ENCODE measurements around the gene TMEM126A.
A peak's percentile ranks its signal among the peaks of the same experiment; 100 is the strongest.
"Not testable (repeated sequence)": the region's sequence is repeated elsewhere in the genome, so short reads cannot be mapped to it uniquely, and the experiment has no call there.

The TMEM126A gene

DNA sequence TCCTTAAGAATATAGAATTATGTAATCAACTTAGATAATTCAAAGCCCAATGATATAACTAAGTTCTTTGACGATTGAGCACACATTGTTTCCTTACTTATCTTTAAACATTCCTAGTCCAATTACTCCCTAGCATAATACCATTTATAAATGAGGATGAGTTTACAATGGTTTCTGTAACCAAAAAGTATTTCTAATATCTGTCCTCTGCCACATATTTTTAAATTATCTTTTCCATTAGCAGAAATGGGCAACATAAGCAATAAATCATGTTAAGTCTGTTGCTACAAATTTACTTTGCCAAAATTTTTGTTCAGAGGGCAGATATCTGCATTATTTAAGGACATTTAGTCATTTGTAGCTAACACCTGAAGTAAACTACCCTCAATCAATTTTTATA is 10.4 kb downstream of the TMEM126A start:
- Histone ChIP-seq H3K27me3 (ENCODE audit: control insufficient read depth, insufficient read depth, low read length) (no peaks in the 10 kb centered on the region), H3K4me3 (ENCODE audit: low read depth, low read length) (no peak overlapping the region), H3K9ac (ENCODE audit: low read length) (no peak overlapping the region), H3K36me3 (ENCODE audit: control insufficient read depth, insufficient read depth, low read length) (peaks cover 83% of the 10 kb centered on the region), H3K4me1 (ENCODE audit: control insufficient read depth, insufficient read depth, low read length) (0 out of 2 replicates have a peak, but pooled peaks cover 7% of the 10 kb centered on the region), H3K9me3 (ENCODE audit: control insufficient read depth, insufficient read depth, low read depth, low read length) (no peaks in the 10 kb centered on the region), H3K27ac (ENCODE audit: low read depth, low read length) (no peak overlapping the region)

DNA sequence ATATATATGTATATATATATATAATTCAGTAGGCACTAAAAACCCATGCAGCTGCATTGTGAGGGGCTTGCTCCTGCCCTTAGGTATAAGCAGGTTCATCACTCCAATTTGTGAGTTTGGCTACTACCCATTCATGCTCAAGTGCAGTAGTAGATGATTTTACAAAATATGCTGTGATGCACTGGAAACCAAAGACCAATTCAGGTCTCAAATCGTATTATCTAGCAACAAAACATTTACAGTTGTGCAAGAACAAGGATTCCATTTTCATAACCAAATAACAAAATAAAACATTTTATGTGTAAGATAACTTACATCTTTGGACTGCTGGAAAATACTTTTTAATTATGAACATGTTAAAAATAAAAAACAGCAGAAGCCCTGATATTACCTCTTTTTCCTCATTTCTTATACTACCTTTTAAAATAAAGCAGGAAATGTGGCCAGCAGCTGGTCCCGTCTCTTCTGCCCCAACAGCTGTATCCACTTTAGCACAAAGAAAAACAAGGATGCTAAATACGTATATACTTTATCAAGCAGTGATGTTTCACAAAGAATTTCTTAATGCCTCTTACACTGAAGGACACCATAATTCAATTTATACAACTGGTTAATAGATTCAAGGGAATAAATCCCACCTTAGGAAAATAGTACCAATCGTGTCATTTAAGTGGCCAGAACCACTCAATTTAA is 14.4 kb downstream of the TMEM126A start:
- no peak overlapping the region for H3K27ac ChIP-seq (ENCODE audit: low read depth, low read length)
- H3K36me3 ChIP-seq (ENCODE audit: control insufficient read depth, insufficient read depth, low read length): peaks cover 64% of the 10 kb centered on the region

DNA sequence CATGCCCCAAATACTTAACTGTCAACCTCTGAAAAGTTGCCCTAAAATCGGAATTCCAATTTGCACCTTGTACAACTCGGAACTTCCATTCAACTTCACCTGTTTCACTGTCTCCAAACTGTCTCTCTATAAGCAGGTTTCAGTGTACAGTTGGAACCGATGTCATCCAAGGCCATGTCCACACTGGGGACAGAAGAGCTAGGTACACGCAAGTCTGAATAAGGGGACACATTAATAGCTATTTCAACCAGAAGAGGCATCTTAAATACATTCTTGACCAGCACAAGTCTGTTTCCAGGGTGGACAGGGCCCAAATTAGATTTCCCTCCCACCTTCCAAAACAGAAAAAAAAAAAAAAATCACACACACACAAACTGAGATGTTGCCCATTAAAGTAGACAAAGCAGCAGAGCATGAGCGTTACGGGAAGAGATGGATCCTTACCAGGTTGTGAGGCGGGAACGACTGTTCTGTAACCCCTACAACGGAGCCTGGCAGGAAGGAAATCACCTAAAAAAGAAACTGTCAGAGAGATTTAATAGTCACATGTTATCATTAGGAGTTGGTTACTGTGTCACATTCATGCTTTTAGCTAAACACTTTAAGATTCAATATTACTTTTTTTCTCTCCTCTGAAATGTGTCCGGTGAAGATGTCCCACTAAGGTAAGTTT is 15.4 kb downstream of the TMEM126A start:
- H3K4me3 ChIP-seq (ENCODE audit: low read depth, low read length): peak overlapping the region; percentile 93
- H3K9me3 ChIP-seq (ENCODE audit: control insufficient read depth, insufficient read depth, low read depth, low read length): no peaks in the 10 kb centered on the region
- H3K36me3 ChIP-seq (ENCODE audit: control insufficient read depth, insufficient read depth, low read length): peaks cover 53% of the 10 kb centered on the region
- H3K27me3 ChIP-seq (ENCODE audit: control insufficient read depth, insufficient read depth, low read length): no peaks in the 10 kb centered on the region
- peaks cover 14% of the 10 kb centered on the region for H3K4me1 ChIP-seq (ENCODE audit: control insufficient read depth, insufficient read depth, low read length)
- H3K9ac ChIP-seq (ENCODE audit: low read length): peak overlapping the region; percentile 94
- no peak overlapping the region for H3K27ac ChIP-seq (ENCODE audit: low read depth, low read length)

More for the DNA sequence above, 14.4 kb downstream of the TMEM126A start:
- H3K9me3 ChIP-seq (ENCODE audit: control insufficient read depth, insufficient read depth, low read depth, low read length): no peaks in the 10 kb centered on the region
- H3K4me1 ChIP-seq (ENCODE audit: control insufficient read depth, insufficient read depth, low read length): peaks cover 14% of the 10 kb centered on the region
- peak overlapping the region; percentile 93 for H3K4me3 ChIP-seq (ENCODE audit: low read depth, low read length)
- H3K9ac ChIP-seq (ENCODE audit: low read length): no peak overlapping the region
- H3K27me3 ChIP-seq (ENCODE audit: control insufficient read depth, insufficient read depth, low read length): no peaks in the 10 kb centered on the region

DNA sequence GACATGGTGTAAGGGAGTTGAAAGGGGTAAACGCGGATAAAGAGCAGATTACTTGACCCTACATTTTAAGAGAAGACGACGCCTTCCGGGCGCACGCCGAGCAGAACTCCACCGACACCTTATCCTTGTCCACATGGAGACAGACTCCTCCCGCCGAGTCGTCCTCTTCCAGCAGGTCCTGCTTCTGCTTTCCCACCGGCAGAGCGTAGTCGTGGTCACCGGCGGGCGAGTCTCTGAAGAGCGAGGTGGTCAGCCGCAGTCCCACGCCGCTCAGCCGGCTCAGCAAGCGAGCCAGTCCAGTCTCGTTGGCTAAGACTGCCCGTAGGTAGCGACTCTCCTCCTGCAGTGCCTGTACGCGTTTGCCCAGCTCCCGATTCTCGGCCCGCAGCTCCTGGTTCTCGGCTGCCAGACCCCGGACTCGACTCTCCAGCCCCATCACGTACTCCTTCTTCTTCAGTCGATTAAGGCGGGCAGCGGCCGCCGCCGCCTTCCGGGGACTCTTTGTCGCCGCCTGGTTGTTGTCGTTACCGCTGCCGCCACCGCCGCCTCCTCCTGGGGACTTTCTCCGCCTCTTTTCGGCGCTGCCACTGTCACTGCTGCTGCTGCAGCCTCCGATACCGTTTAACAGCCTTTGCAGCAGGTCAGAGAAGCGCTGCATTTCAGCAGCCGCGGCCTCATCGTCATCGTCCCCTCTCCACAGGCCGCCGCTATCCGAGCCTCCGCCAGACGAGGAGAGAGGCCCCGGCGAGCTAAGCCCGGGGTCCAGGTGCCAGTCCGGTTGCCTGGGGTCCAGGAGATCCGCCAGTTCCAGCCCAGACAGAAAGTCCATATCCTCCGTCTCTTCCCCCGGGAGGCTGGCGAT is 16.2 kb downstream of the TMEM126A start:
- peaks cover 46% of the 10 kb centered on the region for H3K36me3 ChIP-seq (ENCODE audit: control insufficient read depth, insufficient read depth, low read length)
- no peaks in the 10 kb centered on the region for H3K27me3 ChIP-seq (ENCODE audit: control insufficient read depth, insufficient read depth, low read length)

DNA sequence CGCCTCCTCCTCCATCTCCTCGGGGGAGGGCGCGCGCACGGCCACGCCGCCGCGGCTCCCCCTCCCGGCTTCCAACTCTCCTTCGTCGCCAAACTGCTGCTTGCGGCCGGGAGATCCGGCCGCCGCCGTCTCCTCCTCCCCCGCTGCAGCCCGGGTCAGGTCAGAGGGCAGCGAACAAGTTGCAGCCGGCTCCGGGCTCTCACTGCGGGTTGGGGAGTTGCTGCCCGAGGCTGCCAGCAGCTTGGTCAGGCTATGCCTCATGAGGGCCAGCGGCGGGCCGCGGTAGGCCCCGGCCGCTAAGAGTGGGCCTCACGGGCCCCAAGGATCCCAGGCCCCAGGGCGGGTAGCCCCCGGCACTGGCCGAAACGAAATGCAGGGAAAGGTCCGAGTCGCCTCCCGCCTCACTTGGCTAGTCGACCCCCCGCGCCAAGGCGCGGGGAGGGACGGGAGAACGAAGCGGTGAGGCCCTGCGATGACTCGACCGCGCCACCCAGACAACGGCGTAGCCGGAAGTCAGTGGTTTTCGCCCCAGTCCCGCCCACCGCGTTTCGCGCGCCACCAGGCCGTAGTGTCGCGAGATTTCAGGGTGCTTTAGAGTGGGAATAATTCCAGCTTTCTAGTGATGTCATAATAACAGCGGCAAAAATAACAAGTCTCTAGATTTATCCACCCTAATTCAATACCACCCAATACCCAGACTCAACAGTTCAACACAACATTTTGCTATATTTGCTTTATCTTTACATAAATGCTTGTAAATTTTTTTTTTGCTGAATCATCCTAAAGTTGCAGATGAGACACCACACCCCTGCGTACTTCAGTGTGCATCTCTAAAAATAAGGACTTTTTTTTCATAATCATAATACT is 17.1 kb downstream of the TMEM126A start, which contains the start of gene CREBZF:
CREBZF (minus strand) TSS at position 515 of the 867 bp plus-strand sequence; CDS start at position 261, 254 bp downstream.
- peaks cover 37% of the 10 kb centered on the region for H3K36me3 ChIP-seq (ENCODE audit: control insufficient read depth, insufficient read depth, low read length)
- peaks cover 14% of the 10 kb centered on the region for H3K4me1 ChIP-seq (ENCODE audit: control insufficient read depth, insufficient read depth, low read length)
- H3K4me3 ChIP-seq (ENCODE audit: low read depth, low read length): peak within 1 kb of the TSS; percentile 93
- peak within 1 kb of the TSS; percentile 94 for H3K9ac ChIP-seq (ENCODE audit: low read length)
- no peaks in the 10 kb centered on the region for H3K9me3 ChIP-seq (ENCODE audit: control insufficient read depth, insufficient read depth, low read depth, low read length)
- H3K27me3 ChIP-seq (ENCODE audit: control insufficient read depth, insufficient read depth, low read length): no peaks in the 10 kb centered on the region
- peak within 1 kb of the TSS; percentile 98 for H3K27ac ChIP-seq (ENCODE audit: low read depth, low read length)

More for the DNA sequence above, 16.2 kb downstream of the TMEM126A start:
- Histone ChIP-seq H3K9me3 (ENCODE audit: control insufficient read depth, insufficient read depth, low read depth, low read length) (no peaks in the 10 kb centered on the region), H3K27ac (ENCODE audit: low read depth, low read length) (peak overlapping the region; percentile 98), H3K4me1 (ENCODE audit: control insufficient read depth, insufficient read depth, low read length) (peaks cover 14% of the 10 kb centered on the region), H3K9ac (ENCODE audit: low read length) (peak overlapping the region; percentile 94), H3K4me3 (ENCODE audit: low read depth, low read length) (peak overlapping the region; percentile 93)

DNA sequence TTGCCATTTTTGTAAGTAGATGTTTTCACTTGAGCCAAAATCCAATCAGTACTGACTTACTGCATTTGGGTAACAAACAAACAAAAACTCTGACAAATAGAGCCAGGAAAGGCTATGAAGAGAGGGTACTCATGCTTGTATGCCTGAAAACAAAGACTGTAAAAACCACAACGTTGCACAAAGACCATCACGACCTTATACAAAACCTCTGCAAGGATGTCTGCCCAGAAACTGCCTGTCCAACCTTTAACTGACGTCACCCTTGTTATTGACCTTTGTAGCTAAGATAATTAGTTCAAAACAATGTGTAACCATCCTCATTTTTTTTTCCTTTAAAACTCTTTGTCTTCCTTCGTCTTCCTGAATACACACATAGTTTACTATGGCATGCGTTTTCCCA is 18.0 kb downstream of the TMEM126A start:
- Histone ChIP-seq H3K27me3 (ENCODE audit: control insufficient read depth, insufficient read depth, low read length) (no peaks in the 10 kb centered on the region), H3K27ac (ENCODE audit: low read depth, low read length) (no peak overlapping the region), H3K9me3 (ENCODE audit: control insufficient read depth, insufficient read depth, low read depth, low read length) (peaks cover 3% of the 10 kb centered on the region; the same call in 1 of the 2 replicates), H3K36me3 (ENCODE audit: control insufficient read depth, insufficient read depth, low read length) (peaks cover 28% of the 10 kb centered on the region), H3K4me3 (ENCODE audit: low read depth, low read length) (no peak overlapping the region), H3K4me1 (ENCODE audit: control insufficient read depth, insufficient read depth, low read length) (peaks cover 14% of the 10 kb centered on the region), H3K9ac (ENCODE audit: low read length) (no peak overlapping the region)

DNA sequence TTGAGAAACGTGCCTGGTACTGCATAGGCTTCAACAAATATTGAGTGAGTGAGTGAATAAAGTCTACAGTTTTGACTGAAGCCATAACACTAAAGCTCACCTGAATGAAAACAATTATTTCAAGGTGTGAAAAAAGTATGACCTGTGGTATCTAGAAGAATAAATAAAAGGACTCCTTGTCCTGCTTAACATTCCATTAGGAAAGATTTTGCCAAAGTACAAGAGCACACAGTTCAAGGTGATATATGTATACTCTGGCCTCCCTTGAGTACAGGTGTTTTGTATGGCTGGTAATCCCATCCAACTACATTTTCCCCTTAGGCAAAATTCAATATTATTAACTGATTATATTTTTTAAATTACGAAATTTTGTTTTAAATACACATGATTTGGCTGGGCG is 18.9 kb downstream of the TMEM126A start:
- Histone ChIP-seq H3K9me3 (ENCODE audit: control insufficient read depth, insufficient read depth, low read depth, low read length) (peaks cover 12% of the 10 kb centered on the region), H3K4me1 (ENCODE audit: control insufficient read depth, insufficient read depth, low read length) (peaks cover 7% of the 10 kb centered on the region), H3K4me3 (ENCODE audit: low read depth, low read length) (no peak overlapping the region), H3K27me3 (ENCODE audit: control insufficient read depth, insufficient read depth, low read length) (no peaks in the 10 kb centered on the region), H3K9ac (ENCODE audit: low read length) (no peak overlapping the region), H3K36me3 (ENCODE audit: control insufficient read depth, insufficient read depth, low read length) (peaks cover 20% of the 10 kb centered on the region), H3K27ac (ENCODE audit: low read depth, low read length) (no peak overlapping the region)

DNA sequence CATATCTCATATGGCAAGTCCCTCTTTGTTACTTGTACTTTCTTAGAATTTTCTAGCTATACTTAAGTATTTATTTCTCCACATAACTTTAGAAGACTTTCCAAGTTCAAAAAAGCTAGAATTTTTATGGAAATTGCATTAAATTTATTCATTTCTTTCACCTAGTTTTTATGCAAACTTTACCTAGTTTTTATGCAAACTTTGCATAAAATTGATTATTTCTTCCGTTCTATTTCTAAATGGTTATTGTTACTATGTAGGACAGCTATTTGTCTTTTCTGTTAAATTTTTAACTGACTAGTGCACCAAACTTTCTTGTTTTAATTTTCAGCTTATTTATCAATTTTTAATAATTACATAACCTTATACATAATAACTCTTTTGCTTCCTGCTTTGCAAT is 20.4 kb downstream of the TMEM126A start:
- Histone ChIP-seq H3K9ac (ENCODE audit: low read length) (no peak overlapping the region), H3K9me3 (ENCODE audit: control insufficient read depth, insufficient read depth, low read depth, low read length) (peaks cover 21% of the 10 kb centered on the region), H3K36me3 (ENCODE audit: control insufficient read depth, insufficient read depth, low read length) (peaks cover 8% of the 10 kb centered on the region), H3K4me1 (ENCODE audit: control insufficient read depth, insufficient read depth, low read length) (peaks cover 7% of the 10 kb centered on the region), H3K4me3 (ENCODE audit: low read depth, low read length) (no peak overlapping the region), H3K27ac (ENCODE audit: low read depth, low read length) (no peak overlapping the region), H3K27me3 (ENCODE audit: control insufficient read depth, insufficient read depth, low read length) (no peaks in the 10 kb centered on the region)

DNA sequence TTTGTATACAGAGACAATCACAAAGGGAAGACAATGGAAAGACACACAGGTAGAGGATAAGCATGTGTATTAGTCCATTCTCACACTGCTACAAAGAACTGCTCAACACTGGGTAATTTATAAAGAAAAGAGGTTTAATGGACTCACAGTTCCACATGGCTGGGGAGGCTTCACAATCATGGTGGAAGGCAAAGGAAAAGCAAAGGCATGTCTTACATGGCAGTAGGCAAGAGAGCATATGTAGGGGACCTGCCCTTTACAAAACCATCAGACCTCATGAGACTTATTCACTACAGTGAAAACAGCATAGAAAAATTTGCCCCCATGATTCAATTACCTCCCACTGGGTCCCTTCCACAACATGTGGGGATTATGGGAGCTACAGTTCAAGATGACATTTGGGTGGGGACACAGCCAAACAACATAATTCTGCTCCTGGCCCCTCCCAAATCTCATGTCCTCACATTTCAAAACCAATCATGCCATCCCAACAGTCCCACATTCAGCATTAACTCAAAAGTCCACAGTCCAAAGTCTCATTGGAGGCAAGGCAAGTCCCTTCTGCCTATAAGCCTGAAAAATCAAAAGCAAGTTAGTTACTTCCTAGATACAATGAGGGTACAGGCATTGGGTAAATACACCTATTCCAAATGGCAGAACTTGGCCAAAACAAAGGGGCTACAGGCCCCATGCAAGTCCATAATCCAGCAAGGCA is 23.3 kb downstream of the TMEM126A start:
- H3K4me1 ChIP-seq (ENCODE audit: control insufficient read depth, insufficient read depth, low read length); H3K36me3 ChIP-seq (ENCODE audit: control insufficient read depth, insufficient read depth, low read length); H3K27ac ChIP-seq (ENCODE audit: low read depth, low read length); H3K9ac ChIP-seq (ENCODE audit: low read length); H3K27me3 ChIP-seq (ENCODE audit: control insufficient read depth, insufficient read depth, low read length); H3K4me3 ChIP-seq (ENCODE audit: low read depth, low read length): not testable (repeated sequence)
- H3K9me3 ChIP-seq (ENCODE audit: control insufficient read depth, insufficient read depth, low read depth, low read length): peaks cover 28% of the 10 kb centered on the region

Measured in HUES6 (cell line).